ENCODE results near the gene RALGAPA2. TPM values are rescaled to one million over a fixed set of nuclear protein-coding genes. Genes with fewer than 3 reads are reported as not detected.
A peak's percentile ranks its signal among the peaks of the same experiment; 100 is the strongest.

Gene RALGAPA2
- total RNA-seq, 2 experiments from 2014 or later, result 14.3 to 17.2 TPM

DNA sequence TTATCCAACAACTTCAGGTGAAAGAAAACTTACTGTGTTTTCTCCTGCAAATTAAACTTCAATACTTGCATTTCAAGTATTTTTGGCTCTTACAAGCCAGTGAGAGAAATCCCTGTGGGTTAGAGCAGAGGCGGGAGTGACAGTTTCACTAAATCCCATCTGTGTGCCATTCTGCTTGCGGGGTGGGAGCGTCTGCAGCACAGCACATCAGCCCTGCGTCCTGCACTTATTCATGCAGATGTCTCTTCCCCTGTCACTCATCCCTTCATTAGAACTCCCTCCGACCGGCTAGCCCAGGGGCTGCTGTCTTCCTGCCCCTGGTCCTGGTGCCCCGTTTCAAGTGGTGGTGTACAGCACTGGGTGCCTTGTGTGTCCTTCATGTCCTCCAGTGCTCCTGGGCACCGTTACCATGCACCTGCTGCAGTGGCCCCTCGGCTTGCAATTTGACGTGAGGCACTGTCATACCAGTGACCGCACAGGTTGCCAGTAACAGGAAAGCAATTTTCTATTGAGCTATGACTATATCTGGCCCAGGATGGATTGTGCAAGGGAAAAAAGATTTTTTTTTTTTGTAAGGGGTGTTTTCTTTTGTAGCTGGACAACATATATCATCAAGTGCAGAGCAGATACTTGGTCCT lies 285.1 kb downstream of the RALGAPA2 start:
- no peak overlapping the region for H3K4me3 Mint-ChIP-seq
- peaks cover 20% of the 10 kb centered on the region for H3K4me1 Mint-ChIP-seq (ENCODE audit: low read depth)
- ATAC-seq, result no peak
- no peak for DNase-seq
- no peak overlapping the region for H3K27ac Mint-ChIP-seq
- TF ChIP-seq, protein P1, sequence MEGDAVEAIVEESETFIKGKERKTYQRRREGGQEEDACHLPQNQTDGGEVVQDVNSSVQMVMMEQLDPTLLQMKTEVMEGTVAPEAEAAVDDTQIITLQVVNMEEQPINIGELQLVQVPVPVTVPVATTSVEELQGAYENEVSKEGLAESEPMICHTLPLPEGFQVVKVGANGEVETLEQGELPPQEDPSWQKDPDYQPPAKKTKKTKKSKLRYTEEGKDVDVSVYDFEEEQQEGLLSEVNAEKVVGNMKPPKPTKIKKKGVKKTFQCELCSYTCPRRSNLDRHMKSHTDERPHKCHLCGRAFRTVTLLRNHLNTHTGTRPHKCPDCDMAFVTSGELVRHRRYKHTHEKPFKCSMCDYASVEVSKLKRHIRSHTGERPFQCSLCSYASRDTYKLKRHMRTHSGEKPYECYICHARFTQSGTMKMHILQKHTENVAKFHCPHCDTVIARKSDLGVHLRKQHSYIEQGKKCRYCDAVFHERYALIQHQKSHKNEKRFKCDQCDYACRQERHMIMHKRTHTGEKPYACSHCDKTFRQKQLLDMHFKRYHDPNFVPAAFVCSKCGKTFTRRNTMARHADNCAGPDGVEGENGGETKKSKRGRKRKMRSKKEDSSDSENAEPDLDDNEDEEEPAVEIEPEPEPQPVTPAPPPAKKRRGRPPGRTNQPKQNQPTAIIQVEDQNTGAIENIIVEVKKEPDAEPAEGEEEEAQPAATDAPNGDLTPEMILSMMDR (IDR thresholded peaks at IDR 0.05), result no peak
- H3K9me3 Mint-ChIP-seq, result no peaks in the 10 kb centered on the region
- CTCF ChIA-PET, result no interaction called here
- H3K36me3 Mint-ChIP-seq (ENCODE audit: low read depth), result no peaks in the 10 kb centered on the region
- H3K27me3 Mint-ChIP-seq, result no peaks in the 10 kb centered on the region
- POLR2A ChIA-PET, result no interaction called here
- intact Hi-C loops (cut with micrococcal nuclease), result no loop called here

DNA sequence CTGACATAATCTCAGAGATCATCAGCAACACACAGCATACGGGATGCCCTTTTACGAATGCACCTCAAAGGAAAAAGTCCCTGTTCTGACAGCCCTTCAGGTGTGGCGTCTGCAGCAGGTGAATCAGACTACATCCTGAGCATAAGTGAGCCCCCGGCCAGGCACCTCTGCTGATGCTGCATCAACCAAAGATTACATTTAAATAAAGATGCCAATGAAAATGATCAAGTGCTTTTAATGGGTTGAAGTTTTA lies 285.9 kb downstream of the RALGAPA2 start:
- ATAC-seq (no peak), DNase-seq (no peak)
- H3K27ac Mint-ChIP-seq, result peak overlapping the region; percentile 63
- TF ChIP-seq, protein P1 (IDR thresholded peaks at IDR 0.05), result no peak
- ChIA-PET POLR2A (no interaction called here), CTCF (no interaction called here)
- H3K27me3 Mint-ChIP-seq, result no peaks in the 10 kb centered on the region
- intact Hi-C loops (cut with micrococcal nuclease), result no loop called here
- H3K36me3 Mint-ChIP-seq (ENCODE audit: low read depth), result no peaks in the 10 kb centered on the region
- no peaks in the 10 kb centered on the region for H3K9me3 Mint-ChIP-seq
- H3K4me1 Mint-ChIP-seq (ENCODE audit: low read depth), result peaks cover 20% of the 10 kb centered on the region
- no peak overlapping the region for H3K4me3 Mint-ChIP-seq

DNA sequence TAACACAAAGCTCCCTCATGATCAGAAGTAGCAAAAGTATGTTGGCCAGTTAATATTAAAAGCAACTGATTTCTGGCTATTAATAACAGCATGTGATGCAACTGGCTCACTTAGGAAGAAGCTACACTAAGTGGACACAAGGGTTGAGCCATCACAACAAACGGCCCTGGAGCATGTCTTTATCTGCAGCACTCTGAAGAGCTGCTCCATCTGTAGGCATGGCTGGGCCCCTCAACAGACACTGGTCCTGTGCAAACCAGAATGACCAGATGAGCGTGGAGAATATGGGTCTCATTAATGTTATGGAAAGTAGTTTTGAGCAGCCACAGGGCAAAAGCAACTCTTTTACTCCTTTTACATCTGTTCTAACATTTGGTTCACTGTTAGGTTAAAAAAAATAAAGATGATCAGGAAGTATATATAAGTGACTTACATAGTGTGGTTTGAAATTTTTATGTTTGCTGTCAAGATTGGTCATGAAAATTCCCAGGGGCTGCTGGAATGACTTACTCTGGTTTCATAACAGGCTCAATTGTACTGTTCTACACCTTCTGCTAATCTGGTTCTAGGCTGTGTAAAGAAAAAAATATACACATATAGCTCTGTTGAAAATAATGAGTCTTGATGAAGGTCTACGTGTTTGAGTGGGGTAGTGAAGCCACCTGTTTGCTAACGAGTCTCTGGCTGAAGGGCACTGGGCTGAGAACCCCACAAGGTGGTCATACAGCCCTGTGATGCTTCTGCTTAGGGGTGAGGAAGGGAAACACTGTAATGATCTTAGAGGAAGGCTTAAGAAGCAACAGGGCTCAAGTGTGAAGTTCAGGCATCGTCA lies 286.4 kb downstream of the RALGAPA2 start:
- DNase-seq, result no peak
- H3K27ac Mint-ChIP-seq, result peak overlapping the region; percentile 63
- H3K9me3 Mint-ChIP-seq, result no peaks in the 10 kb centered on the region
- no peaks in the 10 kb centered on the region for H3K36me3 Mint-ChIP-seq (ENCODE audit: low read depth)
- ATAC-seq, result peak; percentile 37
- CTCF ChIA-PET, result interaction anchor here (1.0 kb wide), 1 partner anchor 9 kb away, joined by 3 read pairs; no protein-coding TSS in a partner anchor
- POLR2A ChIA-PET, result interaction anchor here (0.6 kb wide), 1 partner anchor 1315 kb away, joined by 3 read pairs; no protein-coding TSS in a partner anchor
- intact Hi-C loops (cut with micrococcal nuclease), result no loop called here
- TF ChIP-seq, protein P1 (IDR thresholded peaks at IDR 0.05), result no peak
- H3K4me1 Mint-ChIP-seq (ENCODE audit: low read depth), result peaks cover 20% of the 10 kb centered on the region
- H3K4me3 Mint-ChIP-seq, result no peak overlapping the region
- no peaks in the 10 kb centered on the region for H3K27me3 Mint-ChIP-seq

DNA sequence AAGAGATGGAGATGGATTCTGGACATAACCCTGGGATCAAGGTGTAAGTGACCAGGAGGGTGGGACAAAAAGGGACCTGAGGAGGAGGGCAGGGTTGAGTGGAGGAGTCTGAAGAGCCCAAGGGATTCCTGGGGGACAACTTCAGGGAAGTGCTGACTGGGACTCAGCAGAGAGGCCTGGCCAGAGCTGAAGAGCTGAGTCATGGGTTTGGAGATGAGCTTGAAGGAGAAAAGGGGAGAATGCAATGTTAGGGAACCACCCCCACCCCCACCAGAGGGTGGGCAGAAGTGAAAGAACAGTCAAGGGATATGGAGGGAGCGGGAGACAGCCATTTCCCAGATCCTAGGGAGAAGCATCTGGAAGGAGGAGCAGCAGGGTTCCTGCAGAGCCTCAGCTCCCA lies 289.3 kb downstream of the RALGAPA2 start:
- DNase-seq, result no peak
- TF ChIP-seq, protein P1 (IDR thresholded peaks at IDR 0.05), result no peak
- H3K27me3 Mint-ChIP-seq, result no peaks in the 10 kb centered on the region
- no peak overlapping the region for H3K27ac Mint-ChIP-seq
- H3K36me3 Mint-ChIP-seq (ENCODE audit: low read depth), result peaks cover 2% of the 10 kb centered on the region
- peaks cover 20% of the 10 kb centered on the region for H3K4me1 Mint-ChIP-seq (ENCODE audit: low read depth)
- ATAC-seq, result no peak
- ChIA-PET CTCF (no interaction called here), POLR2A (no interaction called here)
- intact Hi-C loops (cut with micrococcal nuclease), result no loop called here
- no peak overlapping the region for H3K4me3 Mint-ChIP-seq
- no peaks in the 10 kb centered on the region for H3K9me3 Mint-ChIP-seq

DNA sequence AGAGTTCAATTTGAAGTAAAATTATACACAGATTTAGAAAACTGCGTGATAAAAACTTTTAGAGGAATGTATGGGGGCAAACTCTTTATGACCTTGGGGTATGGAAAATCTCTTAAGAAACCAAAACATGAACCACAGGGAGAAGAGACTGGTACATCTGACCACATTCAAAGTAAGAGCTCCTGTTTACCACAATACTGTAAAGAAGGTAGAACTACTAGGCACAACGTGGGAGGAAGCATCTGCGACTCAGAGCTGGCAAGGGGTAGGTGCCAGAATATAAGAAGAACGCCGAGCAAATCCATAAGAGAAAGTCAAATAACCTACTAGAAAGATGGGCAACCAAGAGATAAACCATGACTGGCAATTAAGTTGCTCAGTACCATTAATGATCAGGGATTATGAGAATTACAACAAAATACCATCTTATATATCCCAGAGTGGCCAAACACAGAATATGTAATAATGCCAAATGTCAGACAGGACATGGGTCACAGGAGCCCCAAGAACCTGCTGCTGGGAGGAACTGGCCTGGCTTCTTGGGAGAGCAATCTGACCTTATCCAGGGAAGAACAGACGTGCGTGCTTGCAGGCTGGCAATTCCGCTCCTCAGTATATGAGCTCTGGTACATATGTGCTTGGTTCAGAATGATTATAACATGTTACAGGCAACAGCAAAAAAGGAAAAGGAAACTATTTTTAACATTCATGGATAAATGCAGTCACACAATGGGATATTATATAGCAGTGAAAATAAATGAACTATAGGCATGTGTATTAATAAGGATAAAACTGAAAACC lies 294.4 kb downstream of the RALGAPA2 start:
- Mint-ChIP-seq H3K27ac (no peak overlapping the region), H3K4me3 (no peak overlapping the region), H3K27me3 (no peaks in the 10 kb centered on the region), H3K9me3 (no peaks in the 10 kb centered on the region), H3K36me3 (ENCODE audit: low read depth) (peaks cover 2% of the 10 kb centered on the region), H3K4me1 (ENCODE audit: low read depth) (peaks cover 13% of the 10 kb centered on the region)
- no peak for ATAC-seq
- ChIA-PET POLR2A (no interaction called here), CTCF (no interaction called here)
- TF ChIP-seq, protein P1 (IDR thresholded peaks at IDR 0.05), result no peak
- DNase-seq, result no peak
- intact Hi-C loops (cut with micrococcal nuclease), result no loop called here
